ENCODE results near the gene STXBP2. TPM values are rescaled to one million over a fixed set of nuclear protein-coding genes. Genes with fewer than 3 reads are reported as not detected.
A peak's percentile ranks its signal among the peaks of the same experiment; 100 is the strongest.

Gene STXBP2
- total and polyA plus RNA-seq, 4 experiments from 2014 or later, result 73.1 to 220 (median 154) TPM

- Mint-ChIP-seq H3K4me3 (peak within 1 kb of the TSS; percentile 86 to 96 (median 92)), H3K27ac (peak within 1 kb of the TSS; percentile 91 to 96 (median 95)), H3K9me3 (peaks cover 0 to 2% (median 0%) of the 10 kb centered on the region in 8 donors), H3K27me3 (peaks cover 11 to 21% of the 10 kb centered on the region in 2 donors), H3K36me3 (peaks cover 9 to 20% of the 10 kb centered on the region in 2 donors), H3K4me1 (peaks cover 21 to 58% (median 39%) of the 10 kb centered on the region in 4 donors)
- ChIA-PET POLR2A (ENCODE audit: partially characterized antibody) (interaction anchor here (0.7 to 2.2 kb wide), 20 partner anchors 10 to 581 kb away, joined by 3 to 29 read pairs (median 4); partner anchors contain the start of genes MAP2K7, PET100, RETN and XAB2), CTCF (ENCODE audit: partially characterized antibody) (interaction anchor here (0.6 to 3.0 kb wide), 33 partner anchors 9 to 578 kb away, joined by 3 to 67 read pairs (median 5); partner anchors contain the start of genes PET100, RETN, STXBP2 and XAB2)
- DNase-seq, result peak; percentile 80 to 89 (median 86)
- peak within 1 kb of the TSS; percentile 82 for H3K27ac ChIP-seq (ENCODE audit: low read depth, low read length)
- H3K27me3 ChIP-seq (ENCODE audit: insufficient read depth, low read length), result peaks cover 6% of the 10 kb centered on the region
- H3K4me3 ChIP-seq (ENCODE audit: low read length in 2 of 2), result peak within 1 kb of the TSS; percentile 73 to 88
- H3K4me1 ChIP-seq (ENCODE audit: insufficient read depth, low read length), result peaks cover 42% of the 10 kb centered on the region
- peaks cover 6% of the 10 kb centered on the region for H3K36me3 ChIP-seq (ENCODE audit: insufficient read depth, low read length)
- intact Hi-C loops (cut with micrococcal nuclease), result loop anchor here (1.0 to 2.0 kb wide), 4 partner anchors 24 to 578 kb away; partner anchors contain the start of genes PET100, STXBP2 and XAB2
- H3K9me3 ChIP-seq (ENCODE audit: control insufficient read depth in 1 of 2, low read length in 2 of 2), result no peaks in the 10 kb centered on the region
Measured at GRCh38 chr19:7680606-7681339, 43.9 kb downstream of the STXBP2 start, which contains the start of gene TRAPPC5. Gene TRAPPC5 (plus strand): TSS chr19:7680833. CDS start chr19:7682254, 1,421 bp downstream.

GRCh38 chr19:7681340-7682174, 44.6 kb downstream of the STXBP2 start:
- Mint-ChIP-seq H3K36me3 (peaks cover 9 to 20% of the 10 kb centered on the region in 2 donors), H3K9me3 (peaks cover 0 to 2% (median 0%) of the 10 kb centered on the region in 8 donors), H3K27me3 (peaks cover 5 to 17% of the 10 kb centered on the region in 2 donors), H3K27ac (peak overlapping the region; percentile 91 to 96 (median 95)), H3K4me3 (peak overlapping the region; percentile 86 to 96 (median 92)), H3K4me1 (peaks cover 18 to 50% (median 33%) of the 10 kb centered on the region in 4 donors)
- POLR2A ChIA-PET (ENCODE audit: partially characterized antibody), result interaction anchor here (0.7 to 2.2 kb wide), 20 partner anchors 11 to 582 kb away, joined by 3 to 29 read pairs (median 4); partner anchors contain the start of genes MAP2K7, PET100, RETN and XAB2
- DNase-seq, result peak; percentile 81 to 91 (median 83)
- CTCF ChIA-PET (ENCODE audit: partially characterized antibody), result interaction anchor here (0.6 to 3.0 kb wide), 33 partner anchors 10 to 579 kb away, joined by 3 to 67 read pairs (median 5); partner anchors contain the start of genes PET100, RETN, STXBP2 and XAB2
- Histone ChIP-seq H3K4me3 (ENCODE audit: low read length in 2 of 2) (peak overlapping the region; percentile 73 to 88), H3K9me3 (ENCODE audit: control insufficient read depth in 1 of 2, low read length in 2 of 2) (no peaks in the 10 kb centered on the region), H3K27ac (ENCODE audit: low read depth, low read length) (peak overlapping the region; percentile 82), H3K4me1 (ENCODE audit: insufficient read depth, low read length) (peaks cover 37% of the 10 kb centered on the region), H3K36me3 (ENCODE audit: insufficient read depth, low read length) (peaks cover 6% of the 10 kb centered on the region), H3K27me3 (ENCODE audit: insufficient read depth, low read length) (peaks cover 4% of the 10 kb centered on the region)
- intact Hi-C loops (cut with micrococcal nuclease), result loop anchor here (2.0 kb wide), 2 partner anchors 23 to 53 kb away; partner anchors contain the start of genes PET100 and XAB2

DNA sequence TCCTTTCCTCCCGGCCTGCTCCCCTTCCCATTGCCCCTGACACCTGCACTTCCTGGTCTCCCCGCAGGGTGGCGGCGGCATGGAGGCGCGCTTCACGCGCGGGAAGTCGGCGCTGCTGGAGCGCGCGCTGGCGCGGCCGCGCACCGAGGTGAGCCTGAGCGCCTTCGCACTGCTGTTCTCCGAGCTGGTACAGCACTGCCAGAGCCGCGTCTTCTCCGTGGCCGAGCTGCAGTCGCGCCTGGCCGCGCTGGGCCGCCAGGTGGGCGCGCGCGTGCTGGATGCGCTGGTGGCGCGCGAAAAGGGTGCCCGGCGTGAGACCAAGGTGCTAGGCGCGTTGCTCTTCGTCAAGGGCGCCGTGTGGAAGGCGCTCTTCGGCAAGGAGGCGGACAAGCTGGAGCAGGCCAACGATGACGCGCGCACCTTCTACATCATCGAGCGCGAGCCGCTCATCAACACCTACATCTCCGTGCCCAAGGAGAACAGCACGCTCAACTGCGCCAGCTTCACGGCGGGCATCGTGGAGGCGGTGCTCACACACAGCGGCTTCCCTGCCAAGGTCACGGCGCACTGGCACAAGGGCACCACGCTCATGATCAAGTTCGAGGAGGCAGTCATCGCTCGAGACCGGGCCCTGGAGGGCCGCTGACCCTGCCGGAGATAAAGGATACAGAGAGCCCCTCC, 45.4 kb downstream of the STXBP2 start:
- intact Hi-C loops (cut with micrococcal nuclease), result no loop called here
- Mint-ChIP-seq H3K27ac (peak overlapping the region in 3 of 7 donors; percentile 24 to 96 (median 95)), H3K27me3 (peaks cover 4 to 12% of the 10 kb centered on the region in 2 donors), H3K36me3 (peaks cover 9 to 20% of the 10 kb centered on the region in 2 donors), H3K4me3 (peak overlapping the region in 4 of 8 donors; percentile 88 to 96 (median 92)), H3K9me3 (no peaks in the 10 kb centered on the region), H3K4me1 (peaks cover 12 to 43% (median 27%) of the 10 kb centered on the region in 4 donors)
- H3K36me3 ChIP-seq (ENCODE audit: insufficient read depth, low read length), result peaks cover 6% of the 10 kb centered on the region
- peak overlapping the region; percentile 82 for H3K27ac ChIP-seq (ENCODE audit: low read depth, low read length)
- ChIA-PET POLR2A (ENCODE audit: partially characterized antibody) (interaction anchor here (2.0 to 2.1 kb wide), 2 partner anchors 52 to 117 kb away, joined by 10 to 14 read pairs; partner anchors contain the start of genes PET100 and XAB2), CTCF (ENCODE audit: partially characterized antibody) (interaction anchor here (0.7 to 3.0 kb wide), 2 partner anchors 114 to 117 kb away, joined by 6 to 21 read pairs; no protein-coding TSS in a partner anchor)
- no peak for DNase-seq
- H3K27me3 ChIP-seq (ENCODE audit: insufficient read depth, low read length), result no peaks in the 10 kb centered on the region
- H3K4me1 ChIP-seq (ENCODE audit: insufficient read depth, low read length), result peaks cover 29% of the 10 kb centered on the region
- no peaks in the 10 kb centered on the region for H3K9me3 ChIP-seq (ENCODE audit: control insufficient read depth in 1 of 2, low read length in 2 of 2)
- peak overlapping the region in 1 of 2 donors; percentile 88 for H3K4me3 ChIP-seq (ENCODE audit: low read length in 2 of 2)

- ChIA-PET CTCF (ENCODE audit: partially characterized antibody) (interaction anchor here (0.9 to 1.3 kb wide), 2 partner anchors 17 to 113 kb away, joined by 3 to 4 read pairs; no protein-coding TSS in a partner anchor), POLR2A (ENCODE audit: partially characterized antibody) (no interaction called here)
- intact Hi-C loops (cut with micrococcal nuclease), result no loop called here
- no peaks in the 10 kb centered on the region for H3K27me3 Mint-ChIP-seq
- peaks cover 11% of the 10 kb centered on the region for H3K4me1 ChIP-seq (ENCODE audit: insufficient read depth, low read length)
- no peaks in the 10 kb centered on the region for H3K9me3 Mint-ChIP-seq
- no peak overlapping the region for H3K4me3 ChIP-seq (ENCODE audit: low read length in 2 of 2)
- H3K4me3 Mint-ChIP-seq, result peak overlapping the region in 2 of 8 donors; percentile 32 to 57
- peaks cover 5 to 17% (median 10%) of the 10 kb centered on the region in 4 donors for H3K4me1 Mint-ChIP-seq
- peaks cover 9 to 20% of the 10 kb centered on the region in 2 donors for H3K36me3 Mint-ChIP-seq
- peak overlapping the region in 4 of 7 donors; percentile 42 to 70 (median 54) for H3K27ac Mint-ChIP-seq
- H3K27ac ChIP-seq (ENCODE audit: low read depth, low read length), result no peak overlapping the region
- no peak for DNase-seq
- no peaks in the 10 kb centered on the region for H3K27me3 ChIP-seq (ENCODE audit: insufficient read depth, low read length)
- peaks cover 6% of the 10 kb centered on the region for H3K36me3 ChIP-seq (ENCODE audit: insufficient read depth, low read length)
- no peaks in the 10 kb centered on the region for H3K9me3 ChIP-seq (ENCODE audit: control insufficient read depth in 1 of 2, low read length in 2 of 2)
Measured at GRCh38 chr19:7685546-7686445, 48.9 kb downstream of the STXBP2 start.

DNA sequence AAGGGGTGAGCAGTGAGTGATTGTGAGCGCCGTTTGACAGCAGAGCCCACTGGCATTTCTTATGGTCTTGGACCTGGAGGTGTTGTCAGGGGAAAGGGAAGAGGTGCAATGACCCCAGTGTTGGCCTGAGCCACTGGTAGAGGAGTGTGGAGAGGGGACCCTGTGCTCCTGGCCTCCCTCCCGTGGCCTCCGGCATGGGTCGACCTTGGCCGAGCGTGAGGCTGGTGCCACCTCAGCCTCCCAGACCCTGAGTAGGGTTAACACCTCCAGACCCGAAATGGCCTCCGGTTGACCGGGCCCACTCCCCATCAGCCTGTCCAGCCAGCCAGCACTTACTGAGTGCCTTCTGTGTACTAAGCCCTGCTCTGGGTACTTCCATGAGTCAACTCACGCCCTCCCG, 50.3 kb downstream of the STXBP2 start:
- H3K27me3 ChIP-seq (ENCODE audit: insufficient read depth, low read length), result no peaks in the 10 kb centered on the region
- ChIA-PET POLR2A (ENCODE audit: partially characterized antibody) (no interaction called here), CTCF (ENCODE audit: partially characterized antibody) (interaction anchor here (1.3 kb wide), 1 partner anchor 112 kb away, joined by 4 read pairs; no protein-coding TSS in a partner anchor)
- peaks cover 6% of the 10 kb centered on the region for H3K36me3 ChIP-seq (ENCODE audit: insufficient read depth, low read length)
- peak overlapping the region in 1 of 7 donors; percentile 8 for H3K27ac Mint-ChIP-seq
- H3K27me3 Mint-ChIP-seq, result no peaks in the 10 kb centered on the region
- no peak overlapping the region for H3K27ac ChIP-seq (ENCODE audit: low read depth, low read length)
- peaks cover under 1% of the 10 kb centered on the region for H3K4me1 ChIP-seq (ENCODE audit: insufficient read depth, low read length)
- H3K9me3 ChIP-seq (ENCODE audit: control insufficient read depth in 1 of 2, low read length in 2 of 2), result no peaks in the 10 kb centered on the region
- intact Hi-C loops (cut with micrococcal nuclease), result no loop called here
- no peak overlapping the region for H3K4me3 Mint-ChIP-seq
- peaks cover 9 to 13% of the 10 kb centered on the region in 2 donors for H3K36me3 Mint-ChIP-seq
- H3K4me3 ChIP-seq (ENCODE audit: low read length in 2 of 2), result no peak overlapping the region
- H3K9me3 Mint-ChIP-seq, result no peaks in the 10 kb centered on the region
- peaks cover 1 to 10% (median 4%) of the 10 kb centered on the region in 4 donors for H3K4me1 Mint-ChIP-seq
- no peak for DNase-seq

All from CD4-positive, alpha-beta memory T cell (primary cell).